Activated CD4-positive, alpha-beta T cell treated with anti-CD3 and anti-CD28 coated beads, Interleukin-2, amount 10 ng/mL, durations not matched to agents 24 days and 14 days (primary cell): ENCODE measurements around the gene MAP2K7. TPM values are rescaled to one million over a fixed set of nuclear protein-coding genes. Genes with fewer than 3 reads are reported as not detected.
A peak's percentile ranks its signal among the peaks of the same experiment; 100 is the strongest.
"Not testable (repeated sequence)": the region's sequence is repeated elsewhere in the genome, so short reads cannot be mapped to it uniquely, and the experiment has no call there.

Source experiments
- DNase-seq: peaks from one replicate; pipeline ENCODE4 v3.0.0; 2022
- H3K27ac Mint-ChIP-seq: one replicate; pipeline ENCODE4 v1.8.0; 2022; ENCODE audit warnings: mild to moderate bottlenecking, mixed read lengths
- H3K27me3 Mint-ChIP-seq: one replicate; pipeline ENCODE4 v1.8.0; 2022; ENCODE audit warnings: mixed read lengths
- H3K36me3 Mint-ChIP-seq: one replicate; pipeline ENCODE4 v1.8.0; 2022; ENCODE audit warnings: low read depth, mild to moderate bottlenecking, mixed read lengths
- H3K4me1 Mint-ChIP-seq: one replicate; pipeline ENCODE4 v1.8.0; 2021; ENCODE audit warnings: mixed read lengths
- H3K4me3 Mint-ChIP-seq: one replicate; pipeline ENCODE4 v1.8.0; 2022; ENCODE audit warnings: mild to moderate bottlenecking, moderate library complexity, mixed read lengths
- H3K9me3 Mint-ChIP-seq: one replicate; pipeline ENCODE4 v1.8.0; 2021; ENCODE audit warnings: mixed read lengths
- intact Hi-C: fragments of 100-400 bp; cut with micrococcal nuclease; formaldehyde crosslinking; loops from one replicate; pipeline ENCODE4 v1.15.1; 2023
- total RNA-seq: library from RNA; stranded (reverse); gene quantifications from 2 replicates; pipeline ENCODE4 v1.2.3, GENCODE V29; 2022

MAP2K7 gene
- 46.7 and 47.6 TPM in 2 replicates for total RNA-seq

GRCh38 chr19:7903244-7904073, at the start of gene MAP2K7:
Gene MAP2K7 (plus strand): TSS chr19:7903877. CDS start chr19:7903945, 68 bp downstream.
- Mint-ChIP-seq H3K4me3 (peak within 1 kb of the TSS; percentile 93), H3K27ac (peak within 1 kb of the TSS; percentile 96), H3K36me3 (peaks cover 19% of the 10 kb centered on the region), H3K27me3 (peaks cover 3% of the 10 kb centered on the region), H3K4me1 (peaks cover 25% of the 10 kb centered on the region), H3K9me3 (no peaks in the 10 kb centered on the region)
- DNase-seq = peak; percentile 100
- intact Hi-C loops = loop anchor here (1.0 to 2.0 kb wide), 3 partner anchors 17 to 40 kb away; partner anchors contain the start of genes SNAPC2 and TIMM44

- no peak overlapping the region for H3K4me3 Mint-ChIP-seq
- no peak overlapping the region for H3K27ac Mint-ChIP-seq
- peaks cover 5% of the 10 kb centered on the region for H3K4me1 Mint-ChIP-seq
- no peaks in the 10 kb centered on the region for H3K36me3 Mint-ChIP-seq
- no peaks in the 10 kb centered on the region for H3K9me3 Mint-ChIP-seq
- no peak for DNase-seq
- peaks cover 2% of the 10 kb centered on the region for H3K27me3 Mint-ChIP-seq
- intact Hi-C loops = no loop called here
Measured at GRCh38 chr19:7855426-7856108, 48.1 kb upstream of the MAP2K7 start.

- intact Hi-C loops = no loop called here
- DNase-seq = no peak
- Mint-ChIP-seq H3K27ac (no peak overlapping the region), H3K4me3 (no peak overlapping the region), H3K9me3 (no peaks in the 10 kb centered on the region), H3K27me3 (peaks cover 5% of the 10 kb centered on the region), H3K36me3 (no peaks in the 10 kb centered on the region), H3K4me1 (peaks cover 5% of the 10 kb centered on the region)
Measured at GRCh38 chr19:7856109-7856591, 47.5 kb upstream of the MAP2K7 start.

GRCh38 chr19:7856679-7857663, 46.7 kb upstream of the MAP2K7 start:
- intact Hi-C loops = no loop called here
- H3K4me3 Mint-ChIP-seq = no peak overlapping the region
- H3K27me3 Mint-ChIP-seq = peaks cover 9% of the 10 kb centered on the region
- DNase-seq = no peak
- H3K36me3 Mint-ChIP-seq = no peaks in the 10 kb centered on the region
- no peak overlapping the region for H3K27ac Mint-ChIP-seq
- no peaks in the 10 kb centered on the region for H3K9me3 Mint-ChIP-seq
- H3K4me1 Mint-ChIP-seq = peaks cover 5% of the 10 kb centered on the region

- peaks cover 5% of the 10 kb centered on the region for H3K4me1 Mint-ChIP-seq
- intact Hi-C loops = no loop called here
- no peak overlapping the region for H3K4me3 Mint-ChIP-seq
- H3K9me3 Mint-ChIP-seq = no peaks in the 10 kb centered on the region
- H3K27me3 Mint-ChIP-seq = peaks cover 9% of the 10 kb centered on the region
- no peak for DNase-seq
- H3K36me3 Mint-ChIP-seq = no peaks in the 10 kb centered on the region
- no peak overlapping the region for H3K27ac Mint-ChIP-seq
Measured at GRCh38 chr19:7857727-7858108, 46.0 kb upstream of the MAP2K7 start.

- Mint-ChIP-seq H3K27ac (no peak overlapping the region), H3K9me3 (no peaks in the 10 kb centered on the region), H3K36me3 (no peaks in the 10 kb centered on the region), H3K4me1 (peaks cover 2% of the 10 kb centered on the region), H3K27me3 (peaks cover 9% of the 10 kb centered on the region), H3K4me3 (no peak overlapping the region)
- intact Hi-C loops = no loop called here
- DNase-seq = peak; percentile 60
Measured at GRCh38 chr19:7858109-7858770, 45.4 kb upstream of the MAP2K7 start.

GRCh38 chr19:7859087-7859486, 44.6 kb upstream of the MAP2K7 start:
- not testable (repeated sequence) for H3K9me3 Mint-ChIP-seq

GRCh38 chr19:7859831-7860713, 43.6 kb upstream of the MAP2K7 start:
- Mint-ChIP-seq H3K4me3 (no peak overlapping the region), H3K27me3 (peaks cover 17% of the 10 kb centered on the region), H3K36me3 (no peaks in the 10 kb centered on the region), H3K9me3 (no peaks in the 10 kb centered on the region), H3K4me1 (peaks cover 3% of the 10 kb centered on the region), H3K27ac (no peak overlapping the region)
- intact Hi-C loops = no loop called here
- no peak for DNase-seq

More at GRCh38 chr19:7859087-7859486, 44.6 kb upstream of the MAP2K7 start:
- DNase-seq, H3K4me3 Mint-ChIP-seq, intact Hi-C loops, H3K36me3 Mint-ChIP-seq, H3K27ac Mint-ChIP-seq, H3K4me1 Mint-ChIP-seq: not testable (repeated sequence)
- peaks cover 13% of the 10 kb centered on the region for H3K27me3 Mint-ChIP-seq

- Mint-ChIP-seq H3K27me3 (peaks cover 21% of the 10 kb centered on the region), H3K4me3 (no peak overlapping the region)
- intact Hi-C loops = no loop called here
Measured at GRCh38 chr19:7860714-7861618, 42.7 kb upstream of the MAP2K7 start.

GRCh38 chr19:7861619-7862412, 41.9 kb upstream of the MAP2K7 start:
- no peak for DNase-seq
- Mint-ChIP-seq H3K27ac (no peak overlapping the region), H3K9me3 (no peaks in the 10 kb centered on the region), H3K4me3 (peak overlapping the region; percentile 62), H3K27me3 (peaks cover 21% of the 10 kb centered on the region), H3K36me3 (no peaks in the 10 kb centered on the region), H3K4me1 (peaks cover 7% of the 10 kb centered on the region)
- intact Hi-C loops = no loop called here

More at GRCh38 chr19:7860714-7861618, 42.7 kb upstream of the MAP2K7 start:
- Mint-ChIP-seq H3K4me1 (peaks cover 7% of the 10 kb centered on the region), H3K9me3 (no peaks in the 10 kb centered on the region), H3K36me3 (no peaks in the 10 kb centered on the region), H3K27ac (no peak overlapping the region)
- no peak for DNase-seq

- peaks cover 7% of the 10 kb centered on the region for H3K4me1 Mint-ChIP-seq
- H3K27ac Mint-ChIP-seq = no peak overlapping the region
- DNase-seq = peak; percentile 87
- intact Hi-C loops = no loop called here
- H3K36me3 Mint-ChIP-seq = no peaks in the 10 kb centered on the region
- peak overlapping the region; percentile 62 for H3K4me3 Mint-ChIP-seq
- H3K27me3 Mint-ChIP-seq = peaks cover 28% of the 10 kb centered on the region
- H3K9me3 Mint-ChIP-seq = no peaks in the 10 kb centered on the region
Measured at GRCh38 chr19:7862413-7862951, 41.2 kb upstream of the MAP2K7 start.
